Muscle of arm (tissue), 12 donors: Measurements from ENCODE around the gene MESP2. TPM values are rescaled to one million over a fixed set of nuclear protein-coding genes. Genes with fewer than 3 reads are reported as not detected.
A peak's percentile ranks its signal among the peaks of the same experiment; 100 is the strongest.
"Not testable (repeated sequence)": the region's sequence is repeated elsewhere in the genome, so short reads cannot be mapped to it uniquely, and the experiment has no call there.

Experiments used
- DNase-seq: peaks from one replicate; pipeline ENCODE4 v3.0.0-alpha.2; 2013
- polyA plus RNA-seq, 12 donors: library from polyadenylated mRNA; unstranded; fragments of 120-200 nt; gene quantifications; one replicate each; pipeline ENCODE4 v1.2.1, GENCODE V29; 2013; ENCODE audit not compliant: insufficient read length in 12 of 12

MESP2 gene
- polyA plus RNA-seq, 12 donors = 0.11 to 1.0 (median 0.40) TPM; not detected in 4

DNA sequence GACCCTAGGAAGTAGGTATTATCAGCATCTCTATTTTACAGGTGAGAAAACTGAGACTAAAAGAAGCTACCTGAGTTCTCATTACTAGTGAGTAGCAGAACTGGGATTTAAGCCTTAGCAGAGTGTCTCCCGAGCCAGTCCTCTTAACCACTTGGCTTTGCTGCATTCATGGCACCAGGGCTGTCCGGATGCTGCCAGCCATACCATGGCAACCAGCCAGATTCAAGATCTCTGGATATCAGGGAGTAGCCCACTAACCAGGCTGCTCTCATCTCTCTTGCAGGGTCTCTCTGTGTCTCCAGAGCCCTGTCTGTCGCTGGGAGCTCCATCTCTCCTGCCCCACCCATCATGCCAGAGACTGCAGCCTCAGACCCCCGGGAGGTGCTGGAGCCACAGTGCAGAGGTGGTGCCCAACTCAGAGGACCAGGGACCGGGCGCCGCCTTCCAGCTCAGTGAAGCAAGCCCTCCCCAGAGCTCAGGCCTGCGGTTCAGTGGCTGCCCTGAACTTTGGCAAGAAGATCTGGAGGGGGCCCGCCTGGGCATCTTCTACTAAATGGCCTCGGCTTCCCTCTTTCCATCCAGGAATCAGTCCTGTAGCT lies 1.7 kb downstream of the MESP2 start:
- DNase-seq = no peak

- no peak for DNase-seq
Measured at GRCh38 chr15:89778861-89779260, 2.7 kb downstream of the MESP2 start.

GRCh38 chr15:89780601-89781000 lies 4.5 kb downstream of the MESP2 start:
- no peak for DNase-seq

- DNase-seq = no peak
Measured at GRCh38 chr15:89781055-89781454, 4.9 kb downstream of the MESP2 start.

DNA sequence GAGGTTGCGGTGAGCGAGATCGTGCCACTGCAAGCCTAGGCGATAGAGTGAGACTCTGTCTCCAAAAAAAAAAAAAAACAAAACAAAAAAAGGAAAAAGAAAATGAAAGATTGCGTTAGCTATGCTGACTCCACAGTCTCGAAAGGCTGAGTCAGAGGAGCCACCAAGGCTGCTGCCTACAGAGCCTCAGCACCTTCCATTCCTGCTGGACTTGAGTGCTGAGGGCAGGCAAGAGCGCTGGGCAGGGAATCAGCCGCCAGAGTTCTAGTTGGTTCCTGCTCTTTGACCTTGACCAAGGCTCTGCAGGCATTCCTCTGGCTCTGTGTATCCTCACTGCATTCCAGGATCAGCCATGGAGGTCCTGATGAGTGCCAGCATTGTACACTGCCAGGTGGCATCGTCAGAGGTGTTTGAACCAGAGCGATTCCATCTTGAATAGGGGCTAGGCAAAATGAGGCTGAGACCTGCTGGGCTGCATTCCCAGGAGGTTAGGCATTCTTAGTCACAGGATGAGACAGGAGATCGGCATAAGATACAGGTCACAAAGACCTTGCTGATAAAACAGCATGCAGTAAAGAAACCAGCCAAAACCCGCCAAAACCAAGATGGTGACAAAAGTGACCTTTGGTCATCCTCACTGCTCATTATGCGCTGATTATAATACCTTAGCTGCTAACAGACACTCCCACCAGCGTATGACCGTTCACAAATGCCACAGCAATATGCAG lies 5.9 kb downstream of the MESP2 start:
- no peak for DNase-seq

GRCh38 chr15:89782619-89782950 lies 6.5 kb downstream of the MESP2 start:
- DNase-seq = not testable (repeated sequence)

GRCh38 chr15:89783111-89783860 lies 7.2 kb downstream of the MESP2 start:
- DNase-seq = no peak

DNA sequence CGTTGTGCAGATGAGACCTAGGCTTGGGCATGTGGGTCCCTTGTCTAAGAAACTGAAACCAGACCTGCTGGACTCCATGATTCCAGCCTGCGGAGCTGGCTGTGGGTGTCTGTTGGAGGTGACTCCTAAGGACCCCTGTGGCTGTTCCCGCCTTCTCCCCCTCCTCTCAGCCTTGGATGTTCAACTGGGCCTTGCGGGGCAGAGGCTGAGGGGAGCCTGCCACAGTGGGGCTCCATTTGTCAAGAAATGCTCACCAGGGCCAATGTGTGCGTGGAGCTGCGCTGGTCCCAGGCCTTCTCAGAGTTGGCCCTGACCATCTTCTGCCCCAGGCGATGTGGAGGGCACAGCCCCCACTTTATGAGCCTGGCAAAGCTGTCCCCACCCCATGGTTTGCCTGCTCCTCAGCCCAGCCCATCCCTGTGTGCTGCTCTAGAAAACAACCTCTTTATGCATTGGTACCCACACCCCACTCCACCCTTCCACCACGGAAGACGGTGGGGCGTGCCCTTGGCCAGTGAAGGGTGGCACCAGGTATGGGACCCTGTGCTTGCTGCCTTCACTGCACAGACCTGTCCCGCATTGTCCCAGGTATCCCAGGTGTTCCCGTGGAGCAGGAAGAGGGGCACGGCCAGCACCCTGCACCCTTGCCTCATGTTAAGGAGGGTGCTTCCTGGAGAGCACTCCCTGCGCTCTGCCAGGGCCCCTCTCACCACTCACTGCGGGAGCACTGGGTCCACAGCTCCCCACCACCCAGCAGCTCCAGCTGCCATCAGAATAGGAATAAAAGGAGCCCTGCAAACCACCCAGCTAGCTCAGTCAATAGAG lies 7.9 kb downstream of the MESP2 start:
- no peak for DNase-seq

DNA sequence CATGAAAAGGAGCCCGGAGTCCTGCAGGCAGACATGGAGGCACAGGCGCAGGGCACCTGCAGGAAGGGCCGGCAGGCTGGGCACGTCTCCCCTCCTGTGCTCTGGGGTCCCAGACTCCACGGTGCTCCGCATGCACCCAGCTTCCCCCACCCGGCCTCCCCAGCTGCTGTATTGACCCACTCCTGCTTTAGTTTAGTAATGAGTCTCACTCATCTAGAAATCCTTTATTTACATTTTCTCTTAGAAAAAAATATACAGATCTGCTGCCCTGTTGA lies 8.5 kb downstream of the MESP2 start:
- no peak for DNase-seq

- DNase-seq = no peak
Measured at GRCh38 chr15:89785064-89785773, 9.1 kb downstream of the MESP2 start.

- no peak for DNase-seq
Measured at GRCh38 chr15:89785774-89786140, 9.6 kb downstream of the MESP2 start.

DNA sequence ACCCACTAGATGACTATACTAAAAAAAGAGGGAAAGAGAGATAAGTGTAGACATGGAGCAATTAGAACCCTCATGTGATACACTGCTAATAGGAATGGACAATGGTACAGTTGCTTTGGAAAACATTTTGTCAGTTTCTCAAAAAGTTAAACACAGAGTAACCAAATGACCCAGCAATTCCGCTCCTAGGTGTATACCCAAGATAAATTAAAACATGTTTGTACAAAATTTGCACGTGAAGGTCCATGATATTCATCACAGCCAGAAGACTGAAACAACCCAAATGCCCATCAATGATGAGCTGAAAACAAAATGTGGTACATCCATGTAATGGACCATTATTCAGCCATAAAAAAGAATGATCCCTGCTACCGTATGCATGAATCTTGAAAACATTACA lies 11.8 kb downstream of the MESP2 start:
- DNase-seq = no peak

DNA sequence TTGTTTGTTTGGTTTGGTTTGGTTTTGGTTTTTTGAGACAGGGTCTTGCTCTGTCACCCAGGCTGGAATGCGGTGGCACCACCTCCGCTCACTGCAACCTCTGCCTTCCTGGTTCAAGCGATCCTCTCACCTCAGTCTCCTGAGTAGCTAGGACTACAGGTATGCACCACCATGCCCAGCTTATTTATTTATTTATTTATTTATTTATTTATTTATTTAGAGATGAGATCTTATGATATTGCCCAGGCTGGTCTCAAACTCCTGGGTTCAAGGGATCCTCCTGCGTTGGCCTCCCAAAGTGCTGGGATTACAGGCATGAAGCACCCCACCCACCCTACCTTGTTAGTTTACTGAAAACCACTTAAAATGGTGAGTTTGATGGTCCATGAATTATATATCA lies 12.5 kb downstream of the MESP2 start:
- DNase-seq = not testable (repeated sequence)

DNA sequence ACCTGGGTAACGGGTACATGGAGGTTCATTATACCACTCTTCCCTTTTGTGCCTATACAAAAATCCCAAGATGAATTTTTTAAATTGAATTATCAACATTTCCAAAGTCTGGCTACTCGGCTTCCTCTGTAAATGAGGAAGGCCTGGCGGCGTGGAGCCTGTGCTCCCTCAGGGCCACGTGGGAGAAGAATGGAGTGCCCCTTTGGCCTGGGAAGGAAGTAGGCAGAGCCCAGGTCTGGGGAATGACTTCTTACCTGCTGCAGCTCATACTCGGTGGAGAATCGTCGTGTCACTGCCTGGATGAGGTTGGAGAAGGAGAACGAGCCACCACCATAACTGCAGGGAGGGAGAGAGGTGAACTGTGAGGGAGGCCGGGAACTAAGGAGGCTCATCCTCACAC lies 14.1 kb downstream of the MESP2 start:
- no peak for DNase-seq

GRCh38 chr15:89790661-89791060 lies 14.5 kb downstream of the MESP2 start:
- DNase-seq = no peak

DNA sequence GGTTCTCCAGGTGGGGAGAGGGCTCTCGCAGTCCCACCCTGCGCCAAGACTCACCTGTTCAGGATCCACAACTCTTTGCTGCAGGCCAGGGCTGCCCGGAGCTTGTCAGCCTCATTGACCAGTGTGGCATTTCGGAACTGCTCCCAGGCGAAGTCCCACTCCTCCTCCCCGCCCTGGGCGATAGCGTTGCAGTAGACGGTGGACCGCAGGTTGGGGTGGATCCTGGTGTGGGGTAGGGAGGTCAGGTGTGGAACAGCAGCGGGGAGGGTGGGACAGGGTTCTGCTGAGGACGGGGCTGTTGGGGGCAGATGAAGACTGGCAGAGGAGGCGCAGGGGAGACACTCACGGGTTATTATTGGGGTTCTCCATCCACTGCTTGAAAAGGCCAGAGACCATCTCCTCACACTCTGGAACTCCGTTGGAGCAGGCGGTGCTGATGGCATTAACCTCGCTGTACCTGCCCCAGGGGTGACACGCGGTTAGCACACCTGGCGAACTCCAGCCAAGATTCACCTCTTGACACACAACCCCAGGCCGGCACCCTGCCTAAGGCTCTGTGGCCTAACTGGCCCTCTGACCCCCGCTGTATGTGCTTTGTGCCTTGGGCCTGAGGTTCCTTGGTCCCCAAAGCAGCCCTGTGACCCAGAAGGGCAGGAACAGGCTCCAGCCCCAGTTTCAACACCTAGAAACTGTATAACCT lies 16.1 kb downstream of the MESP2 start:
- no peak for DNase-seq

GRCh38 chr15:89794627-89795241 lies 18.6 kb downstream of the MESP2 start:
- peak; percentile 34 for DNase-seq

DNA sequence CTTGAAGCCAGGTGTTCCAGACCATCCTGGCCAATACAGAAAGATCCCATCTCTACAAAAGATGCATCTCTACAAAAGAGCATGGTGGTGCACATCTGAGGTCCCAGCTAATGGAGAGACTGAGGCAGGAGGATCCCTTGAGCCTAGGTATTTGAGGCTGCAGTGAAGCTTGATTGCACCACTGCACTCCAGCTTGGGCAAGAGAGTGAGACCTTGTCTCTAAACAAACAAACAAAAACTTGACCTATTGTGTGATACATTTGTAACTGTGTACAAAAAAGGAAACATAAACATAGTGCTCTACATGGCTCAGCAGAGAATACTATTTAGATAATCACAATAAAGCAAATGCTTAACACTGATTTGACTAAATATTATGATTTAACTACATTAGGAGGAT lies 19.9 kb downstream of the MESP2 start:
- no peak for DNase-seq

DNA sequence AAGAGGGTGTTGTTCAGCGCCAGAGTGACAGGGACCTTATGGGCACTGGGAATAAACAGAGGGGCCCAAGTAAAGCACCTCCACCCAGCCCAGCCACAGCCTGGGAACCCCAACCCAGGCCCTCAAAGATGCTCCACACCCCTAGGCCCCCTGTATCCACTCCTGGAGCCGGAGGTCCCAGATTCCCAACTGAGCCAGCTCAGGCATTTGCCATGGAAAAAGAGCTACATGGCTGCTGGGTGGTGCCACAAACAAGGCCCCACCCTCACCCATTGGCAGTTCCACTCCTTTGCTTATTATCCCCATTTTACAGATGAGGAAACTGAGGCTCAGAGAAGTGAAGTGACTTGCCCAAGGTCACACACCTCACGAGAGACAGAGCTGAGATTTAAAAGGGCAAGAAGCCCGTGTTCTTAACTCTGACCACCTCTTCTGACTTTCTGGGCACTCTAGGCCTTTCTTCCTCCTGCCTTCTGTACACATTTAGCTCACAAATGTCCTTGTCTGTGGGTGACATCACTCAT lies 21.6 kb downstream of the MESP2 start:
- no peak for DNase-seq
